HEK293 (cell line): Measurements from ENCODE around the gene BRCA2.

Source experiments
- CTCF ChIA-PET: fragments of 350-600 bp; formaldehyde crosslinking; extraction: SDS; loops from one replicate; lab custom pipeline; 2021; ENCODE audit warnings: antibody characterized with exemption; lab: Yijun Ruan, JAX
- POLR2A ChIA-PET: fragments of 300-600 bp; formaldehyde crosslinking; extraction: SDS; loops from one replicate; lab custom pipeline; 2020; ENCODE audit warnings: antibody characterized with exemption, inconsistent platforms; lab: Yijun Ruan, JAX
- H3K27ac ChIP-seq: fragments of 200-500 bp; sonication (Bioruptor generic); 2 replicates; pipeline ENCODE4 v1.5.1; 2014; ENCODE audit warnings: low read depth, low read length, control low read depth, inconsistent platforms; ENCODE audit errors: extremely low read depth
- H3K36me3 ChIP-seq, 2 experiments: fragments of 200-500 bp in 1 of 2; sonication (Bioruptor generic) in 1 of 2; 1 replicate in 1 of 2; 2 replicates in 1 of 2; pipeline ENCODE4 v1.5.1; 2014 to 2017; ENCODE audit warnings: inconsistent platforms in 2 of 2, low read length in 2 of 2; ENCODE audit not compliant: control insufficient read depth in 2 of 2, insufficient read depth in 1 of 2
- H3K4me1 ChIP-seq: fragments of 200-500 bp; sonication (Bioruptor generic); 2 replicates; pipeline ENCODE4 v1.5.1; 2014; ENCODE audit warnings: mild to moderate bottlenecking, low read length, inconsistent platforms; ENCODE audit not compliant: control insufficient read depth, insufficient read depth
- H3K4me3 ChIP-seq: 2 replicates; pipeline ENCODE4 v1.5.1; 2011; ENCODE audit warnings: low read depth, mild to moderate bottlenecking, control low read depth, low read length, moderate library complexity
- H3K9me3 ChIP-seq: fragments of 200-500 bp; sonication (Bioruptor generic); 2 replicates; pipeline ENCODE4 v1.5.1; 2014; ENCODE audit warnings: low read depth, low read length, inconsistent platforms; ENCODE audit not compliant: control insufficient read depth, insufficient read depth
- HOXD13 ChIP-seq: sonication (generic); formaldehyde crosslinking; IDR thresholded peaks from 2 replicates; pipeline ENCODE4 v1.8.0; 2022; ENCODE audit warnings: missing genetic modification reagents, borderline replicate concordance
- MYNN ChIP-seq: fragments of 450-650 bp; formaldehyde crosslinking; IDR thresholded peaks from 2 replicates; pipeline ENCODE4 v1.5.1; 2016; ENCODE audit warnings: missing biosample characterization, missing genetic modification characterization, borderline replicate concordance
- WT1 ChIP-seq: fragments of 450-650 bp; formaldehyde crosslinking; IDR thresholded peaks from 2 replicates; pipeline ENCODE4 v1.5.1; 2016; ENCODE audit warnings: missing biosample characterization, missing genetic modification characterization
- YY2 ChIP-seq: fragments of 450-650 bp; formaldehyde crosslinking; IDR thresholded peaks from 2 replicates; pipeline ENCODE4 v1.5.1; 2016; ENCODE audit warnings: missing biosample characterization, missing genetic modification characterization
- ZFP41 ChIP-seq: fragments of 450-650 bp; formaldehyde crosslinking; IDR thresholded peaks from 2 replicates; pipeline ENCODE4 v1.5.1; 2016; ENCODE audit warnings: missing biosample characterization, missing genetic modification characterization, borderline replicate concordance
- ZNF114 ChIP-seq: fragments of 450-650 bp; formaldehyde crosslinking; IDR thresholded peaks from 2 replicates; pipeline ENCODE4 v1.5.0; 2017; ENCODE audit warnings: missing biosample characterization, missing genetic modification characterization
- ZNF121 ChIP-seq: fragments of 450-650 bp; formaldehyde crosslinking; IDR thresholded peaks from 2 replicates; pipeline ENCODE4 v1.5.1; 2016; ENCODE audit warnings: missing biosample characterization, missing genetic modification characterization
- ZNF184 ChIP-seq: fragments of 450-650 bp; IDR thresholded peaks from 2 replicates; pipeline ENCODE4 v1.5.1; 2018; ENCODE audit warnings: missing biosample characterization, mild to moderate bottlenecking, missing genetic modification characterization
- ZNF202 ChIP-seq: fragments of 450-650 bp; formaldehyde crosslinking; IDR thresholded peaks from 2 replicates; pipeline ENCODE4 v1.5.1; 2016; ENCODE audit warnings: missing biosample characterization, missing genetic modification characterization, borderline replicate concordance
- ZNF23 ChIP-seq: fragments of 450-650 bp; formaldehyde crosslinking; IDR thresholded peaks from 2 replicates; pipeline ENCODE4 v1.5.1; 2016; ENCODE audit warnings: missing biosample characterization, missing genetic modification characterization, borderline replicate concordance
- ZNF341 ChIP-seq: fragments of 450-650 bp; formaldehyde crosslinking; IDR thresholded peaks from 2 replicates; pipeline ENCODE4; 2016; ENCODE audit warnings: low read depth, missing biosample characterization, missing genetic modification characterization
- ZNF48 ChIP-seq: fragments of 450-650 bp; formaldehyde crosslinking; IDR thresholded peaks from 2 replicates; pipeline ENCODE4 v1.5.1; 2016; ENCODE audit warnings: missing biosample characterization, missing genetic modification characterization
- ZNF624 ChIP-seq: fragments of 450-650 bp; formaldehyde crosslinking; IDR thresholded peaks from 2 replicates; pipeline ENCODE4 v1.5.1; 2017; ENCODE audit warnings: missing biosample characterization, missing genetic modification characterization
- ZNF777 ChIP-seq: fragments of 450-650 bp; formaldehyde crosslinking; IDR thresholded peaks from 2 replicates; pipeline ENCODE4 v1.5.1; 2017; ENCODE audit warnings: missing biosample characterization, missing genetic modification characterization, borderline replicate concordance
- ZNF792 ChIP-seq: fragments of 450-650 bp; formaldehyde crosslinking; IDR thresholded peaks from 2 replicates; pipeline ENCODE4 v1.5.1; 2016; ENCODE audit warnings: missing biosample characterization, missing genetic modification characterization
- ZNF830 ChIP-seq: fragments of 450-650 bp; IDR thresholded peaks from 2 replicates; pipeline ENCODE4 v1.5.0; 2018; ENCODE audit warnings: missing biosample characterization, missing genetic modification characterization, low read depth, mild to moderate bottlenecking, moderate library complexity
- ZNF837 ChIP-seq: fragments of 450-650 bp; formaldehyde crosslinking; IDR thresholded peaks from 2 replicates; pipeline ENCODE4 v1.5.1; 2016; ENCODE audit warnings: missing biosample characterization, missing genetic modification characterization
- ZXDB ChIP-seq: fragments of 450-650 bp; formaldehyde crosslinking; IDR thresholded peaks from 2 replicates; pipeline ENCODE4 v1.5.1; 2016; ENCODE audit warnings: missing biosample characterization, missing genetic modification characterization
- TF ChIP-seq, protein P1 (sequence below): fragments of 450-650 bp; formaldehyde crosslinking; IDR thresholded peaks from 2 replicates; pipeline ENCODE4 v1.5.1; 2016; ENCODE audit warnings: missing biosample characterization, missing genetic modification characterization
- TF ChIP-seq, protein P2 (sequence below): fragments of 450-650 bp; formaldehyde crosslinking; IDR thresholded peaks from 2 replicates; pipeline ENCODE4 v1.5.1; 2016; ENCODE audit warnings: missing biosample characterization, missing genetic modification characterization
- TF ChIP-seq, protein P3 (sequence below): fragments of 450-650 bp; formaldehyde crosslinking; IDR thresholded peaks from 2 replicates; pipeline ENCODE4 v1.5.1; 2016; ENCODE audit warnings: missing biosample characterization, missing genetic modification characterization
- TF ChIP-seq, protein P4 (sequence below): fragments of 450-650 bp; formaldehyde crosslinking; IDR thresholded peaks from 2 replicates; pipeline ENCODE4 v1.5.1; 2016; ENCODE audit warnings: missing biosample characterization, missing genetic modification characterization, low read depth

BRCA2 gene

DNA sequence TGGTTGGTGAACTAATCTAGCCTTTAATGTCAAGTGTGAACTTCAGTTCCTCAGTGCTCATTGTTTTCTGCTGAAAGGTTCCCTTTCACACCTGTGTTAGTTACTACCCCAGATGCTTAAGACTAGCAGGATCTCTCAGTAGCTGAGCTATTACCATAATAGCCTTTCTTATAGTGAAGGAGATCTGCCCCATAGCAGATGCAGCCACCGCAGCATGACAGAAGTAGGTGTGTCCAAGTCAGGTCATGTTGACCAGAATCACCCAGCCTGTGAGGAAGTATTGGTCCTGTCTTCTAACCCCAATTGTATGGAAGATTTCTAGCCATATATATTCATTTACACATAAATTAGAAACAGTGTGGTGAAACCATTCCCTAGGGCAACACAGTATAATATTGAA lies 37.5 kb upstream of the BRCA2 start:
- H3K9me3 ChIP-seq, result no peaks in the 10 kb centered on the region
- TF ChIP-seq, protein P1, sequence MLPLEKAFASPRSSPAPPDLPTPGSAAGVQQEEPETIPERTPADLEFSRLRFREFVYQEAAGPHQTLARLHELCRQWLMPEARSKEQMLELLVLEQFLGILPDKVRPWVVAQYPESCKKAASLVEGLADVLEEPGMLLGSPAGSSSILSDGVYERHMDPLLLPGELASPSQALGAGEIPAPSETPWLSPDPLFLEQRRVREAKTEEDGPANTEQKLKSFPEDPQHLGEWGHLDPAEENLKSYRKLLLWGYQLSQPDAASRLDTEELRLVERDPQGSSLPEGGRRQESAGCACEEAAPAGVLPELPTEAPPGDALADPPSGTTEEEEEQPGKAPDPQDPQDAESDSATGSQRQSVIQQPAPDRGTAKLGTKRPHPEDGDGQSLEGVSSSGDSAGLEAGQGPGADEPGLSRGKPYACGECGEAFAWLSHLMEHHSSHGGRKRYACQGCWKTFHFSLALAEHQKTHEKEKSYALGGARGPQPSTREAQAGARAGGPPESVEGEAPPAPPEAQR (tag by site-specific recombination), result no peak
- TF ChIP-seq, protein P2, sequence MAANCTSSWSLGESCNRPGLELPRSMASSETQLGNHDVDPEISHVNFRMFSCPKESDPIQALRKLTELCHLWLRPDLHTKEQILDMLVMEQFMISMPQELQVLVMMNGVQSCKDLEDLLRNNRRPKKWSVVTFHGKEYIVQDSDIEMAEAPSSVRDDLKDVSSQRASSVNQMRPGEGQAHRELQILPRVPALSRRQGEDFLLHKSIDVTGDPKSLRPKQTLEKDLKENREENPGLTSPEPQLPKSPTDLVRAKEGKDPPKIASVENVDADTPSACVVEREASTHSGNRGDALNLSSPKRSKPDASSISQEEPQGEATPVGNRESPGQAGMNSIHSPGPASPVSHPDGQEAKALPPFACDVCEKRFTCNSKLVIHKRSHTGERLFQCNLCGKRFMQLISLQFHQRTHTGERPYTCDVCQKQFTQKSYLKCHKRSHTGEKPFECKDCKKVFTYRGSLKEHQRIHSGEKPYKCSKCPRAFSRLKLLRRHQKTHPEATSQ, result no peak
- TF ChIP-seq ZXDB (tag by site-specific recombination) (no peak), ZNF114 (tag by site-specific recombination) (no peak), ZNF121 (tag by site-specific recombination) (no peak), ZNF341 (tag by site-specific recombination) (no peak)
- TF ChIP-seq, all 188 proteins: peak for 0
- Histone ChIP-seq H3K4me3 (no peak overlapping the region), H3K36me3 (no peaks in the 10 kb centered on the region), H3K27ac (no peak overlapping the region), H3K4me1 (no peaks in the 10 kb centered on the region)
- POLR2A ChIA-PET, result interaction anchor here (1.1 kb wide), 1 partner anchor 38 kb away, joined by 3 read pairs; the partner anchor contains the start of gene BRCA2
- CTCF ChIA-PET, result no interaction called here

DNA sequence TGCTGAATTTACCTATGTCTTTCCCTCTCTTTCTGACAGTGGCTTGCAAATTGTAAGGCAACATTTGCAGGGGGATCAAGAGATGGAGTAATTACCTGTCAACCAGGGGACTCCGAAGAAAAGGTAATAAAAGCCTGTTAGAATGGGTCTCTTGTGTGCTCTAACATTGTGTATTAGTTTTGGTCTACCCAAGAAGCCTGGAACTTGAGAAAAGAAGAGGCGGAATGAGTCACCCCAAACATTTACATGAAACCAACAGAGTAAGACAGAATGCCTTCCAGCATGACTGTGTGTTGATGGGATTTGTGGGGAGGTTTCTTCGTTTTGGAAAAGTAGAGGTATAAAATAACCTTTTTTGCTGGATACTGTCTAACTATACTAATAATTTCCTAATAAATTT lies 36.9 kb upstream of the BRCA2 start:
- no peaks in the 10 kb centered on the region for H3K9me3 ChIP-seq
- no peaks in the 10 kb centered on the region for H3K4me1 ChIP-seq
- TF ChIP-seq ZNF792 (tag by site-specific recombination), result no peak
- TF ChIP-seq ZNF184, result no peak
- no peak for TF ChIP-seq HOXD13
- TF ChIP-seq ZNF837, result no peak
- no peak for TF ChIP-seq WT1
- no peak for TF ChIP-seq ZNF777 (tag by site-specific recombination)
- TF ChIP-seq MYNN (tag by site-specific recombination), result no peak
- TF ChIP-seq, protein P3, sequence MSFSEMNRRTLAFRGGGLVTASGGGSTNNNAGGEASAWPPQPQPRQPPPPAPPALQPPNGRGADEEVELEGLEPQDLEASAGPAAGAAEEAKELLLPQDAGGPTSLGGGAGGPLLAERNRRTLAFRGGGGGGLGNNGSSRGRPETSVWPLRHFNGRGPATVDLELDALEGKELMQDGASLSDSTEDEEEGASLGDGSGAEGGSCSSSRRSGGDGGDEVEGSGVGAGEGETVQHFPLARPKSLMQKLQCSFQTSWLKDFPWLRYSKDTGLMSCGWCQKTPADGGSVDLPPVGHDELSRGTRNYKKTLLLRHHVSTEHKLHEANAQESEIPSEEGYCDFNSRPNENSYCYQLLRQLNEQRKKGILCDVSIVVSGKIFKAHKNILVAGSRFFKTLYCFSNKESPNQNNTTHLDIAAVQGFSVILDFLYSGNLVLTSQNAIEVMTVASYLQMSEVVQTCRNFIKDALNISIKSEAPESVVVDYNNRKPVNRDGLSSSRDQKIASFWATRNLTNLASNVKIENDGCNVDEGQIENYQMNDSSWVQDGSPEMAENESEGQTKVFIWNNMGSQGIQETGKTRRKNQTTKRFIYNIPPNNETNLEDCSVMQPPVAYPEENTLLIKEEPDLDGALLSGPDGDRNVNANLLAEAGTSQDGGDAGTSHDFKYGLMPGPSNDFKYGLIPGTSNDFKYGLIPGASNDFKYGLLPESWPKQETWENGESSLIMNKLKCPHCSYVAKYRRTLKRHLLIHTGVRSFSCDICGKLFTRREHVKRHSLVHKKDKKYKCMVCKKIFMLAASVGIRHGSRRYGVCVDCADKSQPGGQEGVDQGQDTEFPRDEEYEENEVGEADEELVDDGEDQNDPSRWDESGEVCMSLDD, result no peak
- TF ChIP-seq ZNF48 (tag by site-specific recombination), result no peak
- no peak for TF ChIP-seq ZNF341 (tag by site-specific recombination)
- no peak for TF ChIP-seq ZFP41
- no peak for TF ChIP-seq ZNF830
- no peak for TF ChIP-seq ZNF624 (tag by site-specific recombination)
- TF ChIP-seq, protein P4, sequence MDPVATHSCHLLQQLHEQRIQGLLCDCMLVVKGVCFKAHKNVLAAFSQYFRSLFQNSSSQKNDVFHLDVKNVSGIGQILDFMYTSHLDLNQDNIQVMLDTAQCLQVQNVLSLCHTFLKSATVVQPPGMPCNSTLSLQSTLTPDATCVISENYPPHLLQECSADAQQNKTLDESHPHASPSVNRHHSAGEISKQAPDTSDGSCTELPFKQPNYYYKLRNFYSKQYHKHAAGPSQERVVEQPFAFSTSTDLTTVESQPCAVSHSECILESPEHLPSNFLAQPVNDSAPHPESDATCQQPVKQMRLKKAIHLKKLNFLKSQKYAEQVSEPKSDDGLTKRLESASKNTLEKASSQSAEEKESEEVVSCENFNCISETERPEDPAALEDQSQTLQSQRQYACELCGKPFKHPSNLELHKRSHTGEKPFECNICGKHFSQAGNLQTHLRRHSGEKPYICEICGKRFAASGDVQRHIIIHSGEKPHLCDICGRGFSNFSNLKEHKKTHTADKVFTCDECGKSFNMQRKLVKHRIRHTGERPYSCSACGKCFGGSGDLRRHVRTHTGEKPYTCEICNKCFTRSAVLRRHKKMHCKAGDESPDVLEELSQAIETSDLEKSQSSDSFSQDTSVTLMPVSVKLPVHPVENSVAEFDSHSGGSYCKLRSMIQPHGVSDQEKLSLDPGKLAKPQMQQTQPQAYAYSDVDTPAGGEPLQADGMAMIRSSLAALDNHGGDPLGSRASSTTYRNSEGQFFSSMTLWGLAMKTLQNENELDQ (tag by site-specific recombination), result no peak
- no peak for TF ChIP-seq ZNF23 (tag by site-specific recombination)
- TF ChIP-seq ZNF202 (tag by site-specific recombination), result no peak
- TF ChIP-seq YY2 (tag by site-specific recombination), result no peak
- no peak overlapping the region for H3K4me3 ChIP-seq
- no peak overlapping the region for H3K27ac ChIP-seq
- CTCF ChIA-PET, result no interaction called here
- POLR2A ChIA-PET, result no interaction called here
- H3K36me3 ChIP-seq, result no peaks in the 10 kb centered on the region
